Myocyte (in vitro differentiated cells): Measurements from ENCODE around the gene SLA2. TPM values are rescaled to one million over a fixed set of nuclear protein-coding genes. Genes with fewer than 3 reads are reported as not detected.
"Not testable (repeated sequence)": the region's sequence is repeated elsewhere in the genome, so short reads cannot be mapped to it uniquely, and the experiment has no call there.

Experiments used
- DNase-seq: peaks from one replicate; pipeline ENCODE4 v3.0.0-alpha.2; 2012; ENCODE audit warnings: low read depth
- total RNA-seq: library from RNA; depleted of rRNA; stranded (reverse); fragments of >200 nt; gene quantifications from 2 replicates; pipeline ENCODE4 v1.2.3, GENCODE V29; 2014

Gene SLA2
- total RNA-seq, 1 donor from 2014 or later: not detected

DNA sequence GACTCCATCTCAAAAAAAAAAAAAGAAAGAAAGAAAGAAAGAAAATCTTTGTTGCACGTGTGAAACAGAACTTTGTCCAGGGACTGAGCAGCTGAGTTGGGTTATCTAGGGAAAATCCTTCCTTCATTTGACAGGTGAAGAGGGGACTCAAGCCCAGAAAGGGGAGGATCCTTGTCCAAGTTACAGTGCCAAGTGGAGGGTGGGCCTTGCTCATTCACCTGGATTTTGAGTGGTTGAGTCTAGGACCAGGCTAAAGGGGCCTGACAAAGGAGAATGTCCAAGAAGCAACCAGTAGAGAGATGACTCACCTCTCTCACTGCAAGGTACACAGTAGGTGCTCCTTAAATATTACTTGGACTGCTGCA lies 69.9 kb downstream of the SLA2 start:
- DNase-seq: no peak

DNA sequence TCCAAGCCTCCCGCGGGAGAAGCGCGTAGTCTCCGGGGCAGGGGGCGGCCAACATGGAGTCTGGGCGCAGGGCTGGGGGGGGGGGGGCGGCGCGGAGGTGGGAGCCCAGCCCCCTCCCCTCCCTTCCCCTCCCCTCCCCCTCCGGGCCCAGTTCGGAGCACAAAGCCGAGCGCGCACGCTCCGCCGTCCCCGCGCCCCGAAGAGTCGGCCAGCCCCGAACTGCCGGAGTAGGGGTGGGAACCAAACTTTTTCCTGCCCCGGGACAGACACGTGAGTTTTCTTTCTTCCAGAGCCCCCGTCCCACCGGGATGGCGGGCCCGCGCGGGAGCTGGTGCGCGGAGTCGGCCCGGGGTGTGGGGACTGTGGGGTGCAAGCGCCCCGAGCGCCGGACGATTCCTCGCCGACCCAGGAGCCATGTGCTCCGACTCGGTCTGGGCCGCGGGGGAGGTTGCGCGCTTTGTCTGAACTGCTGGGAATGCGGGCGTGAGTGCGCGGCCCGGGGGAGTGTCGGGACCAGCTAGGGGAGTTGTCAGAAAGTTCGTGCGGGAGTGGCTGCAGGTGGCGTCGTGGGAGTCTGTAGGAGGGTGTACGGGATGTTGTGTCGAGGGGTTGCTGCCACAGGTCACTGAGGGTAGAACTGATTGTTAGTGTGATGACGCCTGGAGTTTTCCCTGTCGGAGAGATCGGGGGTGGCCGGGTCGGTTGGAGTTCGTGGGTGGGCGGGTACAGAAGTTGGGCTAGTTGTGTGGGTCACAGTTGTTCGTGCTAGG lies 71.4 kb downstream of the SLA2 start:
- peak; percentile 56 for DNase-seq

DNA sequence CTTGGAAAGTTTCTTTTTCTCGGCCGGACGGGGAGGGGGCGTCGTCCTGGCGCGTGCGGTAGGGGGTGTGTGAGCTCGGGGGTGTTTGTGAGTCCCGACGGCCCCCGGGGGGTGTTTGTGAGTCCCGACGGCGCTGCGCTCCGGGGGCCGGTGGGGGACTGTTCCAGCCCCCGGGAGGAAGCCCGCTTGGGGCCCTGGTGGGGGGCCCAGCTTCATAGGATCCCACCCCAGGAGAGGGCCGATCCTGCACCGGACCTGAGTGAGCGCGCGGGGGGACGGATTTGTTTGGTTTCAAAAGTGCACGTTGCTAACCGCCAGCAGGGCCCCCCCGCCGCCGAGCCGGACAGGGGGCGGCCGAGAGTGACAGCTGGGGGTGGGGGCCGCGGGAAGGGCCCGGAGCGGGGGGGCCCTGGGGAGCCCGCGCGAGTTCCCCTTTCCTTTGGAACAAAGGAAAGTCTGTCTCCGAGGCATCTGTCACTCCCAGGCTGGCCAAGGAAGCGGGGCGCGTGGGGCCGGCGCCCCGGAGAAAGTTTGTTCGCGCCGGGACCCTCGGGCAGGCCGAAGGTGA lies 72.1 kb downstream of the SLA2 start:
- peak; percentile 31 for DNase-seq

DNA sequence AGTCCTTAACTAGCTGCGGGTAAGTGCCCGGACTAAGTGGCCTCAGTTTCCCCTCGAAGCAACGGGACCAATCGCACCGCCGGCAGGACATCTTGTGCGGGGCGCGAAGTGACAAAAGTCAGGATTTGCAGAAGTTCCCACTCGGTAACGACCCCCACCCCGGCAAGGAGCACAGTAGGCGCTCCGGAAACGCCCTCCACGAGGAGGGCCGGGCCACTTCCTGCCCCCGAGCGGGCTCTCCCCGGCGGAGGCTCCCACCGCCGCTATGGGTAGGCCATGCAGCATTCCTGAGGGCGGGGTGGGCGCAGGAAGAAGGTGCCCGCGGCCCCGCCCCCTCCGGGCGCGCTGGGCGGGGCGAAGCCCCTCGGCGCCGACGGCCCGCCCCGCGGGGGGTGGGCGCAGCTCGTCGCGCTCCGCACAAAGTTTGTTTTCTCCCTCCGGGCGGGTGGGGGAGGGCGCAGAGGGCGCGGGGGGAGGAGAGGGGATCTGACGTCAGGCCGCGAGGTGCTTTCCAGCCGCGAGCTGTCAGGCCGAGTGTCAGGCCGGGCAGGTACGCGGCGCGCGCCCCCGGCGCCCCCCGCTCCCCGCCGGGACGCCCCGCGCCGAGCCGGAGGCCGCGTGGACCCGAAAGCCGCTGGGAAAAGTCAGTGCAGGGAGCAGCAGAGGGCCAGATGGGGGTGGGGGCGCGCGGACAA lies 72.7 kb downstream of the SLA2 start, which contains the start of gene TGIF2:
TSS of gene TGIF2 (plus strand) at position 495 of the 695 bp plus-strand sequence. CDS start 5,178 bp downstream, outside the sequence.
- DNase-seq: peak; percentile 84

DNA sequence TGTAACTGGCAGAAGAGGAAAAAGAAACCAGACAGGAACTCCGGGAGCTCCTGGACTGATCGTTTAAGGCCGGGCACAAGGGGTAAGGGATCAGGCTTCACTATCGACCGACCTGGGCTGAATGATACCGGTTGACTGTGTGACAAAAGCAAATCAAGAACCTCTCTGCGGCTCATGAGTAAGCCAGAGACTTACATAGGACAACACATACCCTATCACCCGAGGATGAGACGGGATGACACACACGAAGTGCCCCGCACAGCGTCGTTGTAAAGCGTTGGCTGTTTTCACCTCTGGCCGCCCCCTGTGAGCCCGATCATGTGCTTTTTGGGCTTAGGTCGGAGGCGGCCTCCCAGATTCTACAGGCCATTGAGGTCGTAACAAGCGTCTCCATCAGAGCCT lies 73.3 kb downstream of the SLA2 start:
- DNase-seq: no peak

DNA sequence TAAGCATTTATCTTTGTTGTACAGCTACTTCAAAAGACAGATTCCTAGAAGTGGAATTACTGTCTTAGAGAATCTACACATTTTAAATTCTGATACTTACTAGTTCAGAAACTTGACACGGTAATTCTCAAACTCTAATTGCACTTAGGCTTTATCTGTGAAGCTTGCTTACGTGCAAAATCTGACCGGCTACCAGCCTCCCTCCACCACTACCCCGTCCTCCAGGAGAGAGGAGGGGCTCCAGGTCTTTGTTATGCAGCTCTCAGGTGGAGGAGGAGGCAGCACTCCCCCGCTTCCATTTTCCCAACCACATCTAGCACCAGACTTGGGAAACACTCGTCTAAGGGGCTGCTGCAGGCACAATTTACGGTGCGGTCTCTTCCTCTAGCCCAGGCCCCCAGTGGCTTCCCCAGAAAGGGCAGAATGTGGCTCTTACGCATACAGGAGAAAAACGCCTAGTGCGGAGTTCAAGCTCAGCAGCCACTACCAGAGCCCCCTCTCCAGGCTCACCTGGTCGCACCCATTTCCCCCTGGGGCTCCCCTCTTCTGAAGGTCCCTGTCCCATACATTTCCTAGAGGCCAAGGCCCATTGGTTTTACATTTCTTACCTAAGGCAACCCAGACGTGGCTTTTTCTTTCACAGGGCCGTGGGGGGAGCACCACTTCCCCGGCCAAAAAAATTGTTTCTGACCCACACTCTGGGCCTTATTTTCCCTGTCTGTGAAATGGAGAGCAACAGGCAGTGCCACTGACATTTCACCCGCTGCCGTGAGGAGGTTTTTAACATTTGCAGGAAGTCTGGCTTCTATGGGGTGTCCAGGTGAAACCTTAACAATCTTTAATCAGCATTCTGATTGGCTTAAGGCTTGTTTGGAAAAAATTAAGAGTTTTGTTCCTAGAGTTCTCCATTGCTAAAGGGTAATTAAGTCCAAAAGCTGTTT lies 74.2 kb downstream of the SLA2 start:
- DNase-seq: no peak

- peak; percentile 70 for DNase-seq
These were observed 76.1 kb downstream of the SLA2 start for GRCh38 chr20:36569847-36570429.

- no peak for DNase-seq
These were observed 80.5 kb downstream of the SLA2 start for GRCh38 chr20:36565520-36565919.

DNA sequence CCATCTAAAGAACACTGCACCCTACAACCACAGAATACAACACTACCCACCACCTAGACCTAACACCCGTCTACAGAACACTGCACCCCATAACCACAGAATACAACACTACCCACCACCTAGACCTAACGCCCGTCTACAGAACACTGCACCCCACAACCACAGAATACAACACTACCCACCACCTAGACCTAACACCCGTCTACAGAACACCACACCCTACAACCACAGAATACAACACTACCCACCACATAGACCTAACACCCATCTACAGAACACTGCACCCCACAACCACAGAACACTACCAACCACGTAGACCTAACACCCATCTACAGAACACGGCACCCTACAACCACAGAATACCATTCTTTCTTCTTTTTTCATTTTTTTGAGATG lies 81.3 kb downstream of the SLA2 start:
- not testable (repeated sequence) for DNase-seq

- not testable (repeated sequence) for DNase-seq
These were observed 81.8 kb downstream of the SLA2 start for GRCh38 chr20:36564078-36564725.

DNA sequence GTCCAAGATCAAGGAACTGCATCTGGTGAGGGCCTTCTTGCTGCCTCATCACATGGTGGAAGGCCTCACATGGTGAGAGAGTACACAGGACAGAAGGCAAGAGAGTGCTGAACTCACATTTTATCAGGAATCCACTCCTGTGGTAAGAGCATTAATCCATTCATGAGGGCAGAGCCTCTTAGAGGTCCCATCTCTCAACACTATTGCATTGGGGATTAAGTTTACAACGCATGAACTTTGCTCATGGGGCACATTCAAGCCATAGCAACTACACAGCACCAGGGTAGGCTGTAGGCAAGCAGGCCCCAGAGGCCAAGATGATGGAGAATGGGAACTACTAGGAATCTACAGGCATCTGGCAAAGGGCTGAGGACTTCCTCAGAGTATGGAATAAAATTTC lies 82.6 kb downstream of the SLA2 start:
- no peak for DNase-seq

- DNase-seq: no peak
These were observed 83.3 kb downstream of the SLA2 start for GRCh38 chr20:36562724-36563123.

Other genes starting within 250 kb of the SLA2 start
- gene MYL9, start 104.7 kb downstream of the SLA2 start, total RNA-seq: 162 and 190 TPM in 2 replicates
- 11.3 and 22.1 TPM in 2 replicates for gene TGIF2, start 72.6 kb downstream of the SLA2 start, total RNA-seq
- 98.3 and 107 TPM in 2 replicates for gene RAB5IF, start 40.4 kb downstream of the SLA2 start, total RNA-seq
- gene NDRG3, start 99.9 kb upstream of the SLA2 start, total RNA-seq: 13.3 and 15.6 TPM in 2 replicates
- gene DSN1, start 127.6 kb upstream of the SLA2 start, total RNA-seq: 4.6 and 8.4 TPM in 2 replicates
- gene TLDC2, start 229.9 kb upstream of the SLA2 start, total RNA-seq: not detected in 2 replicates